GM10248 (cell line): ENCODE data around the gene EFCAB6.

Experiments used
- CTCF ChIA-PET: fragments of 300-600 bp; sonication (Branson Sonifier 250); formaldehyde crosslinking; extraction: SDS; loops from one replicate; lab custom pipeline; 2021; ENCODE audit warnings: antibody characterized with exemption; lab: Yijun Ruan, JAX
- POLR2A ChIA-PET: fragments of 350-650 bp; sonication (Branson Sonifier 250); formaldehyde crosslinking; extraction: SDS; loops from one replicate; lab custom pipeline; 2020; ENCODE audit warnings: antibody characterized with exemption; lab: Yijun Ruan, JAX
- DNase-seq: peaks from one replicate; pipeline ENCODE4 v3.0.0; 2012; ENCODE audit errors: extremely low spot score
- CTCF ChIP-seq: IDR thresholded peaks from 2 replicates; pipeline ENCODE4 v1.5.1; 2012; ENCODE audit warnings: mild to moderate bottlenecking, low read depth; ENCODE audit errors: extremely low read depth, missing control alignments, control extremely low read depth

Gene EFCAB6

GRCh38 chr22:43587574-43587973 is 224.5 kb downstream of the EFCAB6 start:
- DNase-seq = no peak
- POLR2A ChIA-PET = no interaction called here
- TF ChIP-seq CTCF = no peak
- CTCF ChIA-PET = interaction anchor here (1.0 to 1.7 kb wide), 2 partner anchors 145 to 358 kb away, joined by 3 to 4 read pairs; no protein-coding TSS in a partner anchor

- DNase-seq = no peak
- no peak for TF ChIP-seq CTCF
- CTCF ChIA-PET = no interaction called here
- POLR2A ChIA-PET = no interaction called here
These were observed 228.6 kb downstream of the EFCAB6 start for GRCh38 chr22:43583501-43583900.

GRCh38 chr22:43582394-43582793 is 229.7 kb downstream of the EFCAB6 start:
- TF ChIP-seq CTCF = no peak
- ChIA-PET POLR2A (no interaction called here), CTCF (no interaction called here)
- DNase-seq = no peak

- DNase-seq = no peak
- ChIA-PET POLR2A (no interaction called here), CTCF (interaction anchor here (1.2 kb wide), 1 partner anchor 31 kb away, joined by 3 read pairs; no protein-coding TSS in a partner anchor)
- no peak for TF ChIP-seq CTCF
These were observed 231.8 kb downstream of the EFCAB6 start for GRCh38 chr22:43580271-43580750.

- no peak for DNase-seq
- CTCF ChIA-PET = no interaction called here
- no peak for TF ChIP-seq CTCF
- POLR2A ChIA-PET = no interaction called here
These were observed 237.4 kb downstream of the EFCAB6 start for GRCh38 chr22:43574738-43575137.

- no peak for TF ChIP-seq CTCF
- no peak for DNase-seq
- POLR2A ChIA-PET = no interaction called here
- CTCF ChIA-PET = no interaction called here
These were observed 239.4 kb downstream of the EFCAB6 start for GRCh38 chr22:43572710-43573109.
